ENCODE results near the gene SOX6.
"Not testable (repeated sequence)": the region's sequence is repeated elsewhere in the genome, so short reads cannot be mapped to it uniquely, and the experiment has no call there.

SOX6 gene

GRCh38 chr11:16032974-16033373, 323.4 kb downstream of the SOX6 start:
- no peaks in the 10 kb centered on the region for H3K9me3 Mint-ChIP-seq
- H3K27ac Mint-ChIP-seq = no peak overlapping the region
- TF ChIP-seq CTCF (IDR thresholded peaks at IDR 0.05; ENCODE audit: unreplicated experiment in 3 of 3) = no peak
- peaks cover under 1% of the 10 kb centered on the region for H3K4me1 Mint-ChIP-seq
- H3K4me3 Mint-ChIP-seq = no peak overlapping the region
- H3K27me3 Mint-ChIP-seq (ENCODE audit: low read depth) = no peaks in the 10 kb centered on the region
- no peaks in the 10 kb centered on the region for H3K36me3 Mint-ChIP-seq (ENCODE audit: low read depth)

- no peak for TF ChIP-seq CTCF (IDR thresholded peaks at IDR 0.05; ENCODE audit: unreplicated experiment in 3 of 3)
- Mint-ChIP-seq H3K9me3 (no peaks in the 10 kb centered on the region), H3K27ac (no peak overlapping the region), H3K36me3 (ENCODE audit: low read depth) (no peaks in the 10 kb centered on the region), H3K27me3 (ENCODE audit: low read depth) (no peaks in the 10 kb centered on the region), H3K4me3 (no peak overlapping the region), H3K4me1 (peaks cover 7% of the 10 kb centered on the region)
Measured at GRCh38 chr11:16031210-16031609, 325.1 kb downstream of the SOX6 start.

- no peaks in the 10 kb centered on the region for H3K9me3 Mint-ChIP-seq
- TF ChIP-seq CTCF (IDR thresholded peaks at IDR 0.05; ENCODE audit: unreplicated experiment in 3 of 3) = no peak
- peaks cover 11% of the 10 kb centered on the region for H3K4me1 Mint-ChIP-seq
- peak overlapping the region in 1 of 3 experiments; percentile 2 for H3K27ac Mint-ChIP-seq
- H3K4me3 Mint-ChIP-seq = no peak overlapping the region
- H3K36me3 Mint-ChIP-seq (ENCODE audit: low read depth) = no peaks in the 10 kb centered on the region
- no peaks in the 10 kb centered on the region for H3K27me3 Mint-ChIP-seq (ENCODE audit: low read depth)
Measured at GRCh38 chr11:16030664-16031063, 325.7 kb downstream of the SOX6 start.

GRCh38 chr11:16029151-16029550, 327.2 kb downstream of the SOX6 start:
- Mint-ChIP-seq H3K27ac (peak overlapping the region in 2 of 3 experiments; percentile 5 to 69), H3K4me1 (peaks cover 20% of the 10 kb centered on the region)
- H3K4me3 Mint-ChIP-seq; H3K36me3 Mint-ChIP-seq (ENCODE audit: low read depth); H3K9me3 Mint-ChIP-seq; H3K27me3 Mint-ChIP-seq (ENCODE audit: low read depth): not testable (repeated sequence)

GRCh38 chr11:16028419-16028818, 327.9 kb downstream of the SOX6 start:
- Mint-ChIP-seq H3K36me3 (ENCODE audit: low read depth) (no peaks in the 10 kb centered on the region), H3K27me3 (ENCODE audit: low read depth) (no peaks in the 10 kb centered on the region), H3K4me3 (peak overlapping the region in 1 of 3 experiments; percentile 25), H3K9me3 (no peaks in the 10 kb centered on the region), H3K4me1 (peaks cover 20% of the 10 kb centered on the region), H3K27ac (peak overlapping the region; percentile 34 to 90 (median 67))
- no peak for TF ChIP-seq CTCF (IDR thresholded peaks at IDR 0.05; ENCODE audit: unreplicated experiment in 3 of 3)

GRCh38 chr11:16027621-16028020, 328.7 kb downstream of the SOX6 start:
- no peaks in the 10 kb centered on the region for H3K36me3 Mint-ChIP-seq (ENCODE audit: low read depth)
- H3K4me3 Mint-ChIP-seq = no peak overlapping the region
- no peak for TF ChIP-seq CTCF (IDR thresholded peaks at IDR 0.05; ENCODE audit: unreplicated experiment in 3 of 3)
- no peaks in the 10 kb centered on the region for H3K9me3 Mint-ChIP-seq
- no peaks in the 10 kb centered on the region for H3K27me3 Mint-ChIP-seq (ENCODE audit: low read depth)
- peak overlapping the region; percentile 34 to 90 (median 70) for H3K27ac Mint-ChIP-seq
- H3K4me1 Mint-ChIP-seq = peaks cover 24% of the 10 kb centered on the region
